Measurements from ENCODE around the gene XRCC1. TPM values are rescaled to one million over a fixed set of nuclear protein-coding genes. Genes with fewer than 3 reads are reported as not detected.
"Not testable (repeated sequence)": the region's sequence is repeated elsewhere in the genome, so short reads cannot be mapped to it uniquely, and the experiment has no call there.

Gene XRCC1
- total RNA-seq, 1 donor from 2014 or later = 15.6 TPM

GRCh38 chr19:43522929-43523328 is 52.4 kb downstream of the XRCC1 start:
- no peak for DNase-seq (ENCODE audit: low read depth)

GRCh38 chr19:43519436-43520088 is 55.8 kb downstream of the XRCC1 start:
- peak; percentile 86 for DNase-seq (ENCODE audit: low read depth)

GRCh38 chr19:43518051-43518450 is 57.3 kb downstream of the XRCC1 start:
- DNase-seq (ENCODE audit: low read depth) = no peak

- not testable (repeated sequence) for DNase-seq (ENCODE audit: low read depth)
Observed at GRCh38 chr19:43512399-43512798, 62.9 kb downstream of the XRCC1 start.

- DNase-seq (ENCODE audit: low read depth) = no peak
Observed at GRCh38 chr19:43511324-43511723, 64.0 kb downstream of the XRCC1 start.

- no peak for DNase-seq (ENCODE audit: low read depth)
Observed at GRCh38 chr19:43510713-43511112, 64.6 kb downstream of the XRCC1 start.

- DNase-seq (ENCODE audit: low read depth) = no peak
Observed at GRCh38 chr19:43507880-43508279, 67.4 kb downstream of the XRCC1 start.

- no peak for DNase-seq (ENCODE audit: low read depth)
Observed at GRCh38 chr19:43506629-43507028, 68.7 kb downstream of the XRCC1 start.

GRCh38 chr19:43505941-43506340 is 69.4 kb downstream of the XRCC1 start:
- no peak for DNase-seq (ENCODE audit: low read depth)

GRCh38 chr19:43505186-43505456 is 70.2 kb downstream of the XRCC1 start:
- DNase-seq (ENCODE audit: low read depth) = no peak

GRCh38 chr19:43504426-43505185 is 70.7 kb downstream of the XRCC1 start, which contains the start of gene PHLDB3:
Gene PHLDB3 (minus strand): TSS chr19:43504746. CDS start chr19:43504118, 628 bp downstream.
- DNase-seq (ENCODE audit: low read depth) = peak; percentile 2

GRCh38 chr19:43503501-43504425 is 71.6 kb downstream of the XRCC1 start:
- DNase-seq (ENCODE audit: low read depth) = peak; percentile 80

GRCh38 chr19:43502419-43502976 is 72.8 kb downstream of the XRCC1 start:
- DNase-seq (ENCODE audit: low read depth) = no peak

- no peak for DNase-seq (ENCODE audit: low read depth)
Observed at GRCh38 chr19:43501661-43502418, 73.5 kb downstream of the XRCC1 start.

- no peak for DNase-seq (ENCODE audit: low read depth)
Observed at GRCh38 chr19:43499042-43499441, 76.3 kb downstream of the XRCC1 start.

- DNase-seq (ENCODE audit: low read depth) = no peak
Observed at GRCh38 chr19:43498233-43498842, 77.0 kb downstream of the XRCC1 start.

GRCh38 chr19:43496960-43497359 is 78.4 kb downstream of the XRCC1 start:
- no peak for DNase-seq (ENCODE audit: low read depth)

GRCh38 chr19:43495082-43495481 is 80.2 kb downstream of the XRCC1 start:
- DNase-seq (ENCODE audit: low read depth) = no peak
